SH-SY5Y (cell line): ENCODE data around the gene FNBP1L.

Experiments used
- GATA2 ChIP-seq: IDR thresholded peaks from 2 replicates; pipeline ENCODE4 v1.6.1; 2011; ENCODE audit warnings: mild to moderate bottlenecking, low read depth, low read length
- GATA3 ChIP-seq: IDR thresholded peaks from 2 replicates; pipeline ENCODE4 v1.6.1; 2011; ENCODE audit warnings: low read depth, mild to moderate bottlenecking, low read length, moderate library complexity

GRCh38 chr1:93446837-93447451, 974 bp upstream of the FNBP1L start:
- TF ChIP-seq GATA2 (no peak), GATA3 (no peak)
